ENCODE data around the gene NALCN. TPM values are rescaled to one million over a fixed set of nuclear protein-coding genes. Genes with fewer than 3 reads are reported as not detected.

The NALCN gene
- total RNA-seq, 1 donor: 11.2 TPM

GRCh38 chr13:101271681-101272245, 144.5 kb downstream of the NALCN start:
- no peaks in the 10 kb centered on the region for H4K20me1 ChIP-seq (ENCODE audit: insufficient read depth, low read length)
- no peak overlapping the region for H2AFZ ChIP-seq (ENCODE audit: low read length)
- no peak overlapping the region for H3K27ac ChIP-seq (ENCODE audit: low read depth, low read length)
- no peaks in the 10 kb centered on the region for H3K79me2 ChIP-seq (ENCODE audit: insufficient read depth, low read length)
- H3K4me1 ChIP-seq (ENCODE audit: insufficient read depth, low read length): peaks cover 13% of the 10 kb centered on the region
- no peaks in the 10 kb centered on the region for H3K27me3 ChIP-seq (ENCODE audit: insufficient read depth, low read length)
- TF ChIP-seq CTCF (IDR thresholded peaks at IDR 0.05; ENCODE audit: extremely low read depth, low read depth, low read length): no peak
- no peak for DNase-seq (ENCODE audit: insufficient read length, low spot score, missing footprints)
- H3K9me3 ChIP-seq (ENCODE audit: low read depth, low read length): no peaks in the 10 kb centered on the region
- H3K36me3 ChIP-seq (ENCODE audit: insufficient read depth, low read length): no peaks in the 10 kb centered on the region
- no peak overlapping the region for H3K4me2 ChIP-seq (ENCODE audit: insufficient read depth, low read length)
- H3K4me3 ChIP-seq (ENCODE audit: insufficient read depth, low read length): no peak overlapping the region

DNA sequence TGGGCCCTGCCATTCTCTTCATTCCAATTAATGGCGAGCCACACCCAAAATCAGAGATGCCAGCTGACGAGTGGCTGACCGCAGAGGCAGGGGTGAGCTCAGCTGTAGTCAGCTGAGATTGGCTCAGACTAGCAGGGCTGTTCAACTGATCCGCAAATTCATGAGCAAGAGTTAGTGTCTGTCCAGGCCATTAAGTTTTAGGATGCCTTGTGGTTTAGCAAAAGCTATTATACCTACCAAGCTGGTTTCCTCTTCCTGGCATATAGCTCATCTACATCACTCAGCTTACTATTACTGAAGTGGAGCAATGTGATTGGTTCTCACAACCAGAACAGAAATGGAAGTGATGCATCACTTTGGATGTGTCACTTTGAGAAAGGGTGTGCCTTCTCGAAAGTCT, 148.7 kb downstream of the NALCN start:
- no peaks in the 10 kb centered on the region for H3K36me3 ChIP-seq (ENCODE audit: insufficient read depth, low read length)
- no peaks in the 10 kb centered on the region for H3K9me3 ChIP-seq (ENCODE audit: low read depth, low read length)
- H3K4me3 ChIP-seq (ENCODE audit: insufficient read depth, low read length): no peak overlapping the region
- peaks cover 13% of the 10 kb centered on the region for H3K4me1 ChIP-seq (ENCODE audit: insufficient read depth, low read length)
- no peaks in the 10 kb centered on the region for H4K20me1 ChIP-seq (ENCODE audit: insufficient read depth, low read length)
- H3K79me2 ChIP-seq (ENCODE audit: insufficient read depth, low read length): no peaks in the 10 kb centered on the region
- peak overlapping the region; percentile 48 for H3K27ac ChIP-seq (ENCODE audit: low read depth, low read length)
- TF ChIP-seq CTCF (IDR thresholded peaks at IDR 0.05; ENCODE audit: extremely low read depth, low read depth, low read length): no peak
- DNase-seq (ENCODE audit: insufficient read length, low spot score, missing footprints): peak; percentile 86
- H3K4me2 ChIP-seq (ENCODE audit: insufficient read depth, low read length): peak overlapping the region; percentile 8
- H2AFZ ChIP-seq (ENCODE audit: low read length): peak overlapping the region; percentile 26
- H3K27me3 ChIP-seq (ENCODE audit: insufficient read depth, low read length): no peaks in the 10 kb centered on the region

DNA sequence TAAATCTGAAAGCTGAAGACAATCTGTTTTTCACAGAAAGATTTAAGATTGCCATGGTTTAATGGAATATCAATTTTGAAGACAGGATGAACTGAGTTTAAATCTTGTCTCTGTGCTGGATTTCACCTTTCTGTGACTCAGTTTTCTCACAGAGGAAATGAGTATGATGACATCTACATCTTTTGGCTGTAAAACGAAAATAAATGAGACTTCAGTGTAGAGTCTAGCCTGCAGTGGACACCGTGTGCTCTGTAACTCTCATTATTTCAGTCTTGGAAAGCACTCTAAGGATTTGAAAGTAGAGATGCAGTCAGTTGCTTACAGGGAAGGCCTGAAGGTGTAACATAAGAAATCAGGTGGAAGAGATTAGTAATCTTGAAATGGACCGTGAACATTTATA, 150.4 kb downstream of the NALCN start:
- Histone ChIP-seq H3K4me3 (ENCODE audit: insufficient read depth, low read length) (no peak overlapping the region), H3K9me3 (ENCODE audit: low read depth, low read length) (no peaks in the 10 kb centered on the region), H3K79me2 (ENCODE audit: insufficient read depth, low read length) (no peaks in the 10 kb centered on the region), H3K4me1 (ENCODE audit: insufficient read depth, low read length) (peaks cover 13% of the 10 kb centered on the region), H2AFZ (ENCODE audit: low read length) (no peak overlapping the region), H3K36me3 (ENCODE audit: insufficient read depth, low read length) (no peaks in the 10 kb centered on the region), H3K27me3 (ENCODE audit: insufficient read depth, low read length) (no peaks in the 10 kb centered on the region), H3K4me2 (ENCODE audit: insufficient read depth, low read length) (no peak overlapping the region), H3K27ac (ENCODE audit: low read depth, low read length) (no peak overlapping the region), H4K20me1 (ENCODE audit: insufficient read depth, low read length) (no peaks in the 10 kb centered on the region)
- TF ChIP-seq CTCF (IDR thresholded peaks at IDR 0.05; ENCODE audit: extremely low read depth, low read depth, low read length): no peak
- no peak for DNase-seq (ENCODE audit: insufficient read length, low spot score, missing footprints)

DNA sequence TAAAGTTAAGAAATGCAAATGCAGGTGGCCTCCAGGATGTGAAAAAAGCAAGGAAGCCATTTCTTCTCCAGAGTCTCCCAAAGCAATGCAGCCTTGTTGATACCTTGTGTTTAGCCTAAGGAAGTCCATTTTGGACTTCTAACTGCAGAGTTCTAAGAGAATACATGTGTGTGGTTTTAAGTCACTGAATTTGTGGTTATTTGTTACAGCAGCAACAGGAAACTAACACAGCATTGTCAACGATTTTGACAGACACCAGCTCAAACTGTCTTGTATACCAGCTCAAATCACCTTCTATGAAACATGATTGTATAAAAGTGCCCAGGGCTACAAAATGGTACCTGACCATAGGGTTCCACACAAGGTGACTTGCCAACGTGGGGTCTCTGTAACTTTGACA, 151.4 kb downstream of the NALCN start:
- Histone ChIP-seq H3K4me3 (ENCODE audit: insufficient read depth, low read length) (no peak overlapping the region), H3K9me3 (ENCODE audit: low read depth, low read length) (no peaks in the 10 kb centered on the region), H3K79me2 (ENCODE audit: insufficient read depth, low read length) (no peaks in the 10 kb centered on the region), H3K27ac (ENCODE audit: low read depth, low read length) (no peak overlapping the region), H2AFZ (ENCODE audit: low read length) (no peak overlapping the region), H3K4me2 (ENCODE audit: insufficient read depth, low read length) (no peak overlapping the region), H3K27me3 (ENCODE audit: insufficient read depth, low read length) (no peaks in the 10 kb centered on the region), H3K4me1 (ENCODE audit: insufficient read depth, low read length) (peaks cover 13% of the 10 kb centered on the region), H3K36me3 (ENCODE audit: insufficient read depth, low read length) (no peaks in the 10 kb centered on the region), H4K20me1 (ENCODE audit: insufficient read depth, low read length) (no peaks in the 10 kb centered on the region)
- no peak for TF ChIP-seq CTCF (IDR thresholded peaks at IDR 0.05; ENCODE audit: extremely low read depth, low read depth, low read length)
- DNase-seq (ENCODE audit: insufficient read length, low spot score, missing footprints): no peak

All from osteoblast (primary cell).